IPS-18c (cell line): ENCODE results near the gene MICA.
A peak's percentile ranks its signal among the peaks of the same experiment; 100 is the strongest.
"Not testable (repeated sequence)": the region's sequence is repeated elsewhere in the genome, so short reads cannot be mapped to it uniquely, and the experiment has no call there.

ENCODE experiments used
- H3K4me3 ChIP-seq: 2 replicates; pipeline ENCODE4 v1.7.0; 2013; ENCODE audit warnings: low read depth, mild to moderate bottlenecking, low read length, moderate library complexity; ENCODE audit not compliant: insufficient read depth
- H3K9me3 ChIP-seq: one replicate; pipeline ENCODE4 v1.6.1; 2013; ENCODE audit warnings: mild to moderate bottlenecking, low read length, moderate library complexity; ENCODE audit not compliant: control insufficient read depth, insufficient read depth

The MICA gene

DNA sequence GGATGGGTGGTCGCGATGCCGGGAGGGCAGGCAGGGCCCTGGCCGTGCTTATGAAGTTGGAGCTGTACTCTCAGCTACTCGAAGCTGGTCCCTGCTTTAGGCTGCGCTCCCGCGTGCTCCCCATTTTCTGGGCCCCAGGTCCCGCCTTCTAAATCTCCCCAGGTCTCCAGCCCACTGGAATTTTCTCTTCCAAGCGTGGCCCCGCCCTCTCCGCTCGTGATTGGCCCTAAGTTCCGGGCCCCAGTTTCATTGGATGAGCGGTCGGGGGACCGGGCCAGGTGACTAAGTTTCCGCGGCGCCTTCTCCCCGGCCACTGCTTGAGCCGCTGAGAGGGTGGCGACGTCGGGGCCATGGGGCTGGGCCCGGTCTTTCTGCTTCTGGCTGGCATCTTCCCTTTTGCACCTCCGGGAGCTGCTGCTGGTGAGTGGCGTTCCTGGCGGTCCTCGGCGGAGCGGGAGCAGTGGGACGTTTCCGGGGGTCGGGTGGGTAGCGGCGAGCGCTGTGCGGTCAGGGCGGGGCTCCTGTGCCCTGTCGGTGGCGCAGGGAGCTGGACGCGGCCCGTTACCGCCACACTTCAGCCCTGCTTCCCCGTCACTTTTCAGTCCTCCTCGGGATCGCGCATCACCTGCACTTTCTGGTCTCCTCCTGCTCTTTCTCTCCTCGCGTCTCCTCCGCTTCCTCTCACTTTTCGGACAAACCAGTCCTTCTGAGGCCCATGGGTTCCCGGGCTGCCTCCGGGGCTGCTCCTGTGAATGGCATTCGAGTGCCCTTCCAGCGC is at the start of gene MICA:
Gene MICA (plus strand): TSS at position 313 of the 778 bp plus-strand sequence. CDS start 38 bp downstream, at position 351.
- Histone ChIP-seq H3K4me3 (peak within 1 kb of the TSS; percentile 78), H3K9me3 (no peaks in the 10 kb centered on the region)

GRCh38 chr6:31354158-31354863 is 49.1 kb upstream of the MICA start:
- H3K4me3 ChIP-seq: no peak overlapping the region
- H3K9me3 ChIP-seq: peaks cover 2% of the 10 kb centered on the region

GRCh38 chr6:31354864-31355582 is 48.4 kb upstream of the MICA start:
- H3K9me3 ChIP-seq: peaks cover 2% of the 10 kb centered on the region
- H3K4me3 ChIP-seq: no peak overlapping the region

DNA sequence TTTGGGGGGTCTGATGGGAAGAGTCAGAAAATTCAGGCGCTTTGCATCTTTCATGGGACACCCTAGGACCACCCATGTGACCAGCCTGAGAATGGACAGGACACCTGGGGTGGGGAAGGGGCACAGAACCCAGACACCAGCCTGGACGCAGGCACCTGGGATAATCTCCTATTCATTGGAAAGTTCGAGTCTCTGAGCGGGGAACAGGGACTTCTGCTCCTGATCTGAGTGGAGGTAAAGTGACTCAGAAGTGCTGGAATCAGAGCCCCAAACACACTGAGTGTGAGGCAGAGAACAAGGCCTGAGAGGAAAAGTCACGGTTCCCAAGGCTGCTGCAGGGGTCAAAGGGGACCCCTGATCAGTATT is 47.8 kb upstream of the MICA start:
- no peak overlapping the region for H3K4me3 ChIP-seq

GRCh38 chr6:31356216-31356945 is 47.0 kb upstream of the MICA start:
- Histone ChIP-seq H3K4me3 (peak overlapping the region; percentile 81), H3K9me3 (peaks cover 2% of the 10 kb centered on the region)

More for the DNA sequence above, 47.8 kb upstream of the MICA start:
- H3K9me3 ChIP-seq: peaks cover 2% of the 10 kb centered on the region

DNA sequence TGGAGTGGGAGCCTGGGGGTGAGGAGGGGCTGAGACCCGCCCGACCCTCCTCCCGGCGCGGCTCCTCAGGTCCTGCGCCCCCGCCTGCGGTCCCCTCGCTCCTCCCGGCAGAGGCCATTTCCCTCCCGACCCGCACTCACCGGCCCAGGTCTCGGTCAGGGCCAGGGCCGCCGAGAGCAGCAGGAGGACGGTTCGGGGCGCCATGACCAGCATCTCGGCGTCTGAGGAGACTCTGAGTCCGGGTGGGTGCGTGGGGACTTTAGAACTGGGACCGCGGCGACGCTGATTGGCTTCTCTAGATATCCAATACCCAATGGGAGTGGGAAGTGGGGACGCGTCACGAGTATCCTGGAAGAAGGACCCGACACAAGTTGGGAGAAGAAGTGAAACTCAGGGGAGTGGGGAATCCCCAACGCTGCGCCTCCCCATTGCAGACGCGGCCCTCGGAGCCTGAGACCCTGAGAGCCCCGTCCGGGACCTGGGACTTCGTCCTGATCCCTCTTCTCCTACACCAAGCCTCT is 46.4 kb upstream of the MICA start, which contains the start of gene HLA-B:
Gene HLA-B (minus strand): TSS at position 234 of the 521 bp plus-strand sequence. CDS start 21 bp downstream, at position 213.
- Histone ChIP-seq H3K9me3 (peaks cover 2% of the 10 kb centered on the region), H3K4me3 (peak within 1 kb of the TSS; percentile 81)

GRCh38 chr6:31357886-31358285 is 45.5 kb upstream of the MICA start:
- no peak overlapping the region for H3K4me3 ChIP-seq

DNA sequence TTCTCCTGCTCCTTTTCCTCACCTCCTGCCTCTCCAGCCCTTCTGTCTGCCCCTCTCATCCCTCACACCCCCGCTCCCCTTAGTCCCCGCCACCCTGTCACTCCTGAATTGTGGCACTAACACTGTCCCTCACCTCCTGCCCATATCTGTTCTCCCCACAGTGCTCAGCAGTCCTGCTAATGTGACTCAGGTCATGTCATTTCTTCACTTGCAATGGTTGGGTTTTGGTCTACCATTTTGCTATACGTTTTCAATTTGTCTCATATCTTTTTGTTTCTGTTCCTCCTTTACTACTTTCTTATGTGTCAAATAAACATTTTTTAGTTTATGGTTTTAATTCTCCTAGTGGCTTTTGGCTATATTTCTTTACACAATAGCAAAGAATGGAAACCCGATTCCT is 45.1 kb upstream of the MICA start:
- no peaks in the 10 kb centered on the region for H3K9me3 ChIP-seq
- H3K4me3 ChIP-seq: no peak overlapping the region

More at GRCh38 chr6:31357886-31358285, 45.5 kb upstream of the MICA start:
- no peaks in the 10 kb centered on the region for H3K9me3 ChIP-seq

GRCh38 chr6:31359581-31359980 is 43.8 kb upstream of the MICA start:
- Histone ChIP-seq H3K4me3 (no peak overlapping the region), H3K9me3 (no peaks in the 10 kb centered on the region)

- Histone ChIP-seq H3K9me3 (no peaks in the 10 kb centered on the region), H3K4me3 (no peak overlapping the region)
Observed at GRCh38 chr6:31362751-31363150, 40.6 kb upstream of the MICA start.

DNA sequence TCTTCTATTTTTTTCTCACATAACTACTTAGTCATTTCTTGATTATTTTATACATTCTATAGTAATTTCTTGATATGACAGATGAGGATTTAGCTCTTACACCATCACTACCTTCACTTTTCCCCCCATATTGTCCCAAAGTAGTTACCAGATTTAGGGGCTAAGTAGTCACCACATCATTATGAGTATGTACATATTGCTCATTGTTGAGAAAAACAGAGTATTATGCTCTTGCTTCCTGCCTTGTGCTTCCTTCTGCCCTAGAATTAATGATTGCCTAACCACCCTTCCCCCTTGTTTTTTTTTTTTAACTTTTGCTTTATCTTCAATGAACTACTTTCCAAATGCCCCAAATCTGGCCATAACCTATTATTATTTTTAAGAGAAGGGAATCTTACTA is 39.6 kb upstream of the MICA start:
- Histone ChIP-seq H3K9me3 (no peaks in the 10 kb centered on the region), H3K4me3 (no peak overlapping the region)

DNA sequence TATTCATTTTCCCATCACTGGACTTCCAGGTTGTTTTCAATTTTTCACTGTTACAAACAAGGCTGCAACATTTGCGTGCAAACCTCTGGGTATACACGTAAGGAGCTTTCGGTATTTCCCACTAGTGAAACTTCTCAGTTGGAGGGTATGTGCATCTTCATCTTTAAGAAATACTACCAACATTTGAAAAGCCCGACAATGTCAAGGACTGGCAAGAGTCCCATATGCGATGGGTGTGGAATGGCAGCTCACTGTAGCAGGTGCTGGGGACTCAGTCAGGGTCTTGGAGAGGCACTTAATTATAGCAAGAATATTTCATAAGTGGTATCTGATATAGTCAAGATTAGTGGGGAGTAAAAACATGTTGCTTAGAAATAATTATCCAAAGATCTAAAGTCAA is 37.5 kb upstream of the MICA start:
- Histone ChIP-seq H3K9me3 (no peaks in the 10 kb centered on the region), H3K4me3 (no peak overlapping the region)

GRCh38 chr6:31366693-31367470 is 36.5 kb upstream of the MICA start:
- Histone ChIP-seq H3K4me3 (no peak overlapping the region; the same call in 1 of the 2 replicates), H3K9me3 (no peaks in the 10 kb centered on the region)

DNA sequence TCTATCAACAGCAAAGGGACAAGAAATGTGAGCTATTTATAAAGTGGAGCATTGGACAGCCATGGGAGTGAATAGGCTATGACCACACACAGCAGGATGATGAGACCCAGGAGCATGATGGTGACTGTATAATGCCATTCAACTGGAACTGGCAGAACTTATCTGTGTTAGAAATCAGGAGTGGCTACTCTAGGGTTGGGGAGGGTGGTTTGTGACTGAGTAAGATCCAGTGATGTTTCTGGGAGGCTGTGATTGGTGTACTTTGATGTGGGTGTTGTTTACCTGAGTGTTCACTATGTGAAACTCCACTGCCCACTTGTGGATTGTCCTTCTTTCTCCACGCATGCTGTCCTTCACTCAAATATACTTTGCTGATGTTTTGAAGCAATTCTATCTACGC is 34.9 kb upstream of the MICA start:
- H3K4me3 ChIP-seq: no peak overlapping the region
- H3K9me3 ChIP-seq: no peaks in the 10 kb centered on the region

GRCh38 chr6:31374118-31374517 is 29.3 kb upstream of the MICA start:
- not testable (repeated sequence) for H3K4me3 ChIP-seq

DNA sequence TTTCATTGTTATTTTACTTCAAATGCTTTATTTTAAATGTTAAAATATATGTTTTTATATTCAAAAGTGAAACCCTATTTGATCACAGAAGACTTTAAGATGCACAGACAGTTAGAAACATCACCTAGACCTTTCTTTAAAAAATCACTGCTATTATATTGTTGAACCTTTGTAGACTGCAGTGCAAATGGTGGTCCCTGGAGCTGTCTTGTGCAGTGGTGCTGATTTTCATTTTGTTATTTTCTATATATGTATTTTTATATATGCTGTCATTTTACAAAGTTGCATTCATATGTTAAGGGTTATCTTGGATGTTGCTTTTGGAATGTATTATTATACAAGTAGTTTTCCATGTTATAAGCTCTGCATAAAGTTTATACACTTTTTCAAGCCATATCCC is 27.7 kb upstream of the MICA start:
- Histone ChIP-seq H3K9me3 (no peaks in the 10 kb centered on the region), H3K4me3 (no peak overlapping the region)

More at GRCh38 chr6:31374118-31374517, 29.3 kb upstream of the MICA start:
- H3K9me3 ChIP-seq: not testable (repeated sequence)
